H1 (cell line): ENCODE results near the gene ANKRD11. TPM values are rescaled to one million over a fixed set of nuclear protein-coding genes. Genes with fewer than 3 reads are reported as not detected.

Source experiments
- CTCF ChIA-PET: fragments of 300-600 bp; sonication (Branson Sonifier 250); formaldehyde crosslinking; loops from one replicate; lab custom pipeline; 2021; ENCODE audit not compliant: partially characterized antibody; lab: Charles Lee
- POLR2A ChIA-PET: fragments of 300-600 bp; sonication (Branson Sonifier 250); formaldehyde crosslinking; loops from one replicate; lab custom pipeline; 2021; ENCODE audit warnings: inconsistent platforms; ENCODE audit not compliant: partially characterized antibody; lab: Charles Lee
- DNase-seq, 2 experiments: peaks; one replicate each; pipeline versions ENCODE4 v3.0.0 to v3.0.0-alpha.2; 2010 to 2022; ENCODE audit warnings: low spot score in 2 of 2, low read depth in 1 of 2, mixed read lengths in 1 of 2
- FAIRE-seq: peaks from 2 replicates; lab custom pipeline; 2011; peaks lifted over from hg19 to GRCh38; lab: Jason Lieb, UNC
- H2AFZ ChIP-seq: 2 replicates; pipeline ENCODE4 v1.8.1; 2012; ENCODE audit warnings: low read length, inconsistent platforms
- H2AK5ac ChIP-seq: 2 replicates; pipeline ENCODE4 v1.6.1; 2013; ENCODE audit warnings: low read depth, low read length
- H2BK120ac ChIP-seq: replicated peaks from 2 replicates; pipeline ENCODE3; 2013; ENCODE audit warnings: low read depth, low read length, inconsistent platforms
- H2BK12ac ChIP-seq: 2 replicates; pipeline ENCODE4 v1.6.1; 2013; ENCODE audit warnings: low read depth, low read length
- H2BK15ac ChIP-seq: 2 replicates; pipeline ENCODE4 v1.6.1; 2013; ENCODE audit warnings: low read length
- H2BK20ac ChIP-seq: 2 replicates; pipeline ENCODE4 v1.6.1; 2013; ENCODE audit warnings: low read length
- H2BK5ac ChIP-seq: 2 replicates; pipeline ENCODE4 v1.6.1; 2013; ENCODE audit warnings: low read depth, low read length
- H3K14ac ChIP-seq: 2 replicates; pipeline ENCODE4 v1.6.1; 2013; ENCODE audit warnings: inconsistent platforms; ENCODE audit not compliant: insufficient read length
- H3K18ac ChIP-seq: 2 replicates; pipeline ENCODE4 v1.6.1; 2013; ENCODE audit warnings: low read length; ENCODE audit errors: extremely low read depth
- H3K23ac ChIP-seq: 2 replicates; pipeline ENCODE4 v1.6.1; 2013; ENCODE audit warnings: inconsistent platforms; ENCODE audit not compliant: insufficient read length
- H3K23me2 ChIP-seq: 2 replicates; pipeline ENCODE4 v1.6.1; 2013; ENCODE audit warnings: low read depth, low read length
- H3K27ac ChIP-seq: 2 replicates; pipeline ENCODE4 v1.6.1; 2011; ENCODE audit warnings: low read depth, low read length, inconsistent platforms
- H3K27me3 ChIP-seq, 4 experiments: replicated peaks in 1 of 4; 1 replicate in 1 of 4; 2 replicates in 3 of 4; pipeline versions ENCODE4 v1.6.1 to v1.8.1; 2011 to 2013; ENCODE audit warnings: low read length in 3 of 4, mild to moderate bottlenecking in 3 of 4, inconsistent platforms in 2 of 4, mixed read lengths in 2 of 4, moderate library complexity in 1 of 4; ENCODE audit not compliant: control insufficient read depth in 3 of 4, insufficient read depth in 3 of 4; ENCODE audit errors: extremely low read depth in 1 of 4
- H3K36me3 ChIP-seq, 4 experiments: 2 replicates each; pipeline versions ENCODE4 v1.6.1 to v1.8.1; 2011 to 2013; ENCODE audit warnings: mild to moderate bottlenecking in 4 of 4, low read length in 3 of 4, moderate library complexity in 2 of 4, control low read depth in 1 of 4, inconsistent platforms in 1 of 4; ENCODE audit not compliant: insufficient read depth in 4 of 4, control insufficient read depth in 2 of 4
- H3K4ac ChIP-seq: replicated peaks from 2 replicates; pipeline ENCODE3; 2013; ENCODE audit warnings: low read length, low read depth, mixed read lengths, inconsistent platforms; ENCODE audit not compliant: insufficient read length
- H3K4me1 ChIP-seq, 4 experiments: replicated peaks in 1 of 4; 1 replicate in 1 of 4; 2 replicates in 3 of 4; pipeline versions ENCODE4 v1.6.1 to v1.8.1; 2011 to 2013; ENCODE audit warnings: low read length in 3 of 4, inconsistent platforms in 2 of 4, mixed read lengths in 1 of 4; ENCODE audit not compliant: insufficient read depth in 4 of 4, control insufficient read depth in 3 of 4
- H3K4me2 ChIP-seq, 2 experiments: 2 replicates each; pipeline versions ENCODE4 v1.6.1 to v1.8.1; 2011 to 2013; ENCODE audit warnings: low read depth in 2 of 2, low read length in 2 of 2, control low read depth in 1 of 2, inconsistent platforms in 1 of 2, mild to moderate bottlenecking in 1 of 2; ENCODE audit not compliant: insufficient read depth in 1 of 2
- H3K4me3 ChIP-seq, 4 experiments: fragments of 200-600, 300-600 bp in 1 of 4; sonication (generic), shearing (Covaris generic), sonication (Bioruptor Twin) in 1 of 4; 2 replicates each; pipeline versions ENCODE4 v1.5.1 to v1.8.1; 2011 to 2016; ENCODE audit warnings: low read length in 4 of 4, low read depth in 3 of 4, control low read depth in 2 of 4, inconsistent platforms in 2 of 4, mild to moderate bottlenecking in 2 of 4, mixed read lengths in 1 of 4, moderate library complexity in 1 of 4; ENCODE audit not compliant: insufficient read depth in 2 of 4; ENCODE audit errors: extremely low read depth in 1 of 4
- H3K56ac ChIP-seq: replicated peaks from 2 replicates; pipeline ENCODE3; 2013; ENCODE audit warnings: low read depth, mild to moderate bottlenecking, mixed read lengths, low read length, inconsistent platforms; ENCODE audit not compliant: insufficient read length
- H3K79me1 ChIP-seq: 2 replicates; pipeline ENCODE4 v1.6.1; 2013; ENCODE audit warnings: low read depth, low read length, control low read depth
- H3K79me2 ChIP-seq, 2 experiments: 2 replicates each; pipeline versions ENCODE4 v1.6.1 to v1.8.1; 2012 to 2013; ENCODE audit warnings: low read length in 2 of 2, mild to moderate bottlenecking in 2 of 2, inconsistent platforms in 1 of 2; ENCODE audit not compliant: insufficient read depth in 2 of 2, control insufficient read depth in 1 of 2
- H3K9ac ChIP-seq, 4 experiments: replicated peaks in 1 of 4; 1 replicate in 1 of 4; 2 replicates in 3 of 4; pipeline versions ENCODE4 v1.6.1 to v1.8.1; 2011 to 2013; ENCODE audit warnings: low read depth in 3 of 4, low read length in 3 of 4, control low read depth in 2 of 4, mild to moderate bottlenecking in 2 of 4, moderate library complexity in 2 of 4, inconsistent platforms in 1 of 4; ENCODE audit errors: extremely low read depth in 1 of 4
- H3K9me3 ChIP-seq, 2 experiments: 2 replicates each; pipeline versions ENCODE4 v1.6.1 to v1.8.1; 2012 to 2013; ENCODE audit warnings: mild to moderate bottlenecking in 2 of 2, moderate library complexity in 2 of 2, control low read depth in 1 of 2, inconsistent platforms in 1 of 2, low read depth in 1 of 2, low read length in 1 of 2, mixed read lengths in 1 of 2; ENCODE audit not compliant: insufficient read depth in 2 of 2
- H4K20me1 ChIP-seq, 2 experiments: replicated peaks in 1 of 2; 2 replicates each; pipeline versions ENCODE3 to v1.8.1; 2011 to 2013; ENCODE audit warnings: inconsistent platforms in 2 of 2, low read length in 2 of 2, mild to moderate bottlenecking in 1 of 2; ENCODE audit not compliant: insufficient read depth in 2 of 2, control insufficient read depth in 1 of 2
- H4K5ac ChIP-seq: 2 replicates; pipeline ENCODE4 v1.6.1; 2013; ENCODE audit warnings: low read length, low read depth, mixed read lengths, inconsistent platforms; ENCODE audit not compliant: insufficient read length
- H4K8ac ChIP-seq: 2 replicates; pipeline ENCODE4 v1.8.0; 2013; ENCODE audit warnings: mild to moderate bottlenecking, moderate library complexity, low read length, inconsistent platforms; ENCODE audit not compliant: insufficient read depth; ENCODE audit errors: extremely low read depth
- H4K91ac ChIP-seq: replicated peaks from 2 replicates; pipeline ENCODE3; 2013; ENCODE audit warnings: low read length, mixed read lengths, inconsistent platforms; ENCODE audit not compliant: insufficient read length
- CBX8 ChIP-seq: fragments of 300-800, 300-1000 bp; sonication (generic); IDR thresholded peaks from 2 replicates; pipeline ENCODE4 v1.7.1; 2016; ENCODE audit warnings: low read depth, low read length, borderline replicate concordance
- EZH2 ChIP-seq: fragments of 200-600 bp; sonication (generic); IDR thresholded peaks from 2 replicates; pipeline ENCODE4 v1.7.1; 2012; ENCODE audit warnings: low read depth, mild to moderate bottlenecking, moderate library complexity, low read length, inconsistent platforms; ENCODE audit not compliant: severe bottlenecking
- RAD21 ChIP-seq, 2 experiments: IDR thresholded peaks in 1 of 2; conservative IDR thresholded peaks in 1 of 2; 2 replicates each; pipeline ENCODE4 v1.6.1; 2011; ENCODE audit warnings: low read depth in 2 of 2, low read length in 2 of 2, improper control_type of control experiment in 1 of 2, inconsistent platforms in 1 of 2, mild to moderate bottlenecking in 1 of 2, moderate library complexity in 1 of 2
- SRF ChIP-seq: IDR thresholded peaks from 2 replicates; pipeline ENCODE4 v1.6.1; 2011; ENCODE audit warnings: mild to moderate bottlenecking, low read depth, low read length, moderate library complexity
- SUZ12 ChIP-seq: fragments of 200-600 bp; sonication (generic); IDR thresholded peaks from 2 replicates; pipeline ENCODE4 v1.6.1; 2012; ENCODE audit warnings: mild to moderate bottlenecking, inconsistent platforms, low read length, moderate library complexity, mixed read lengths
- TAF1 ChIP-seq: IDR thresholded peaks from 2 replicates; pipeline ENCODE4 v1.6.1; 2011; ENCODE audit warnings: mild to moderate bottlenecking, low read depth, low read length
- USF2 ChIP-seq: IDR thresholded peaks from 2 replicates; pipeline ENCODE4 v1.6.1; 2011; ENCODE audit warnings: low read length, improper control_type of control experiment
- WGBS, 2 experiments: shearing (Covaris generic) in 1 of 2; methylation state at CpG; one replicate each; pipeline versions ENCODE4 v1.1.6 to v1.1.7; 2013 to 2015; ENCODE audit warnings: low lambda C conversion rate in 2 of 2, mixed read lengths in 2 of 2, inconsistent platforms in 1 of 2, low coverage in 1 of 2, missing lambda C conversion rate in 1 of 2; ENCODE audit not compliant: insufficient replicate concordance in 2 of 2, insufficient coverage in 1 of 2, insufficient read length in 1 of 2; ENCODE audit errors: extremely low coverage in 1 of 2, missing lambda C conversion rate in 1 of 2; 5-methylcytosine and 5-hydroxymethylcytosine counted together
- polyA plus RNA-seq, 7 experiments: library from polyadenylated mRNA; depleted of rRNA in 3 of 7; stranded (reverse) in 5 of 7; unstranded in 2 of 7; fragments of >200 nt in 5 of 7; fragments of 200-250 nt in 2 of 7; gene quantifications; 1 replicate in 5 of 7; 2 replicates in 1 of 7; 4 replicates in 1 of 7; pipeline versions ENCODE4 v1.2.1 to v1.2.3, GENCODE V29; 2011 to 2013; ENCODE audit warnings: missing spikeins in 2 of 7, mixed read lengths in 2 of 7
- total RNA-seq: library from RNA; stranded (reverse); fragmentation: NEBNext Ultra II Directional; extraction: Animal tissue kit (Norgen Biotek cat#: 25700); gene quantifications from 2 replicates; pipeline ENCODE4 v1.2.1, GENCODE V29; 2021

Gene ANKRD11
- total and polyA plus RNA-seq, 2 of the 8 experiments (the other 6 are each of a cell fraction or from before 2014, with no cell fraction given), result 46.5 to 142 TPM

GRCh38 chr16:89266521-89267134 is 223.7 kb downstream of the ANKRD11 start:
- Histone ChIP-seq H2BK120ac (no peak overlapping the region), H3K14ac (no peak overlapping the region), H2AFZ (no peak overlapping the region), H2BK20ac (no peak overlapping the region), H3K36me3 (peaks cover 5 to 37% (median 22%) of the 10 kb centered on the region in 4 experiments), H2BK15ac (no peak overlapping the region), H3K9me3 (no peaks in the 10 kb centered on the region; a peak in 1 of 4 replicates), H3K56ac (no peak overlapping the region), H3K4me3 (no peak overlapping the region), H3K79me1 (peaks cover 2% of the 10 kb centered on the region), H4K20me1 (peaks cover 3 to 9% of the 10 kb centered on the region in 2 experiments), H4K5ac (no peak overlapping the region), H2BK5ac (no peak overlapping the region), H3K23me2 (no peaks in the 10 kb centered on the region), H3K4me1 (no peaks in the 10 kb centered on the region), H2AK5ac (no peak overlapping the region), H4K8ac (peak overlapping the region; percentile 80; the same call in 1 of the 2 replicates), H3K18ac (no peak overlapping the region), H3K9ac (no peak overlapping the region), H3K79me2 (no peaks in the 10 kb centered on the region), H3K4ac (no peak overlapping the region), H2BK12ac (no peak overlapping the region), H3K27ac (no peak overlapping the region), H3K4me2 (no peak overlapping the region), H3K27me3 (no peaks in the 10 kb centered on the region), H3K23ac (no peak overlapping the region), H4K91ac (no peak overlapping the region)
- FAIRE-seq (no peak), DNase-seq (no peak)
- ChIA-PET CTCF (interaction anchor here (0.6 to 2.4 kb wide), 4 partner anchors 9 to 291 kb away, joined by 3 to 14 read pairs (median 6); no protein-coding TSS in a partner anchor), POLR2A (interaction anchor here (0.9 to 2.0 kb wide), 8 partner anchors 8 to 382 kb away, joined by 3 to 8 read pairs (median 4); no protein-coding TSS in a partner anchor)
- WGBS, 2 experiments, result 96% methylated on average over 17 of the region's 17 CpGs; no CpG with 5 or more reads in 1 of the 2 experiments
- TF ChIP-seq EZH2 (no peak), USF2 (no peak), RAD21 (IDR thresholded peaks at IDR 0.05 in 1 of 2, conservative IDR thresholded peaks at IDR 0.05 in 1 of 2; ENCODE audit: low read depth in 2 of 2, low read length in 2 of 2) (no peak), SUZ12 (no peak), CBX8 (no peak), TAF1 (no peak), SRF (no peak)
